Measurements from ENCODE around the gene ASXL3. TPM values are rescaled to one million over a fixed set of nuclear protein-coding genes. Genes with fewer than 3 reads are reported as not detected.

ASXL3 gene
- total RNA-seq, 1 experiment from 2014 or later: 1.2 TPM

DNA sequence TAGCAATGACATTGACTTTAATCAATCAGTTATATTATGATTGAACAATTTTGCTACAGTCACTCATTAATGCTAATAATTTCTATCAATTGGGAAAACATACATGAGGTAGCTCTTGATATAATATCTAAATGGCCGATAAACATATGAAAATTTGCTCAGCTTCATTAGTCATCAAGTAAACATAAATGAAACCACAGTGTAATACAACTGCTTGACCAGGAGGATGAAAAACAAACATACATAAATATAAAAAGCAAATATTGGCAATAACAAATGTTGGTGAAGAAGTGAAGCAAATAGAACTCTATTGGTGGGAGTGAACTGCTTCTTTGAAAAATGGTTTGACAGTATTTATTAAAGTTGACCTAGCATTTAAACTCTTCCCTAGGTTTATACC lies 130.9 kb downstream of the ASXL3 start:
- Histone ChIP-seq H3K4me3 (ENCODE audit: low read depth, low read length) (no peak overlapping the region), H3K36me3 (ENCODE audit: control insufficient read depth, insufficient read depth, low read length) (no peaks in the 10 kb centered on the region), H3K27me3 (replicated peaks; ENCODE audit: control insufficient read depth, insufficient read depth, low read length) (no peaks in the 10 kb centered on the region), H3K4me1 (no peaks in the 10 kb centered on the region), H3K9me3 (no peaks in the 10 kb centered on the region)
- Mint-ChIP-seq H3K4me1 (ENCODE audit: low read depth, unreplicated experiment) (no peaks in the 10 kb centered on the region), H3K27ac (ENCODE audit: unreplicated experiment) (no peak overlapping the region), H3K27me3 (ENCODE audit: insufficient read depth, unreplicated experiment) (no peaks in the 10 kb centered on the region), H3K4me3 (ENCODE audit: unreplicated experiment) (no peak overlapping the region), H3K9me3 (ENCODE audit: unreplicated experiment) (no peaks in the 10 kb centered on the region), H3K36me3 (ENCODE audit: insufficient read depth, unreplicated experiment) (no peaks in the 10 kb centered on the region)
- BruUV-seq (replicated peaks): no TSS peak
- TF ChIP-seq CTCF (IDR thresholded peaks at IDR 0.05; ENCODE audit: insufficient read depth in 1 of 2, low read depth in 1 of 2, low read length in 1 of 2, severe bottlenecking in 1 of 2, unreplicated experiment in 1 of 2): no peak
- CTCF ChIA-PET: no interaction called here
- POLR2A ChIA-PET: no interaction called here
- intact Hi-C loops (cut with micrococcal nuclease; ENCODE audit: unreplicated experiment): no loop called here
- no peak for DNase-seq

GRCh38 chr18:33710269-33710668 lies 132.2 kb downstream of the ASXL3 start:
- no peak for DNase-seq
- Mint-ChIP-seq H3K36me3 (ENCODE audit: insufficient read depth, unreplicated experiment) (no peaks in the 10 kb centered on the region), H3K27ac (ENCODE audit: unreplicated experiment) (no peak overlapping the region), H3K4me3 (ENCODE audit: unreplicated experiment) (no peak overlapping the region), H3K9me3 (ENCODE audit: unreplicated experiment) (no peaks in the 10 kb centered on the region), H3K4me1 (ENCODE audit: low read depth, unreplicated experiment) (no peaks in the 10 kb centered on the region), H3K27me3 (ENCODE audit: insufficient read depth, unreplicated experiment) (peaks cover 4% of the 10 kb centered on the region)
- POLR2A ChIA-PET: no interaction called here
- Histone ChIP-seq H3K4me3 (ENCODE audit: low read depth, low read length) (no peak overlapping the region), H3K36me3 (ENCODE audit: control insufficient read depth, insufficient read depth, low read length) (no peaks in the 10 kb centered on the region), H3K4me1 (no peaks in the 10 kb centered on the region), H3K27me3 (replicated peaks; ENCODE audit: control insufficient read depth, insufficient read depth, low read length) (no peaks in the 10 kb centered on the region), H3K9me3 (no peaks in the 10 kb centered on the region)
- BruUV-seq (replicated peaks): no TSS peak
- no peak for TF ChIP-seq CTCF (IDR thresholded peaks at IDR 0.05; ENCODE audit: insufficient read depth in 1 of 2, low read depth in 1 of 2, low read length in 1 of 2, severe bottlenecking in 1 of 2, unreplicated experiment in 1 of 2)
- intact Hi-C loops (cut with micrococcal nuclease; ENCODE audit: unreplicated experiment): no loop called here
- CTCF ChIA-PET: no interaction called here

DNA sequence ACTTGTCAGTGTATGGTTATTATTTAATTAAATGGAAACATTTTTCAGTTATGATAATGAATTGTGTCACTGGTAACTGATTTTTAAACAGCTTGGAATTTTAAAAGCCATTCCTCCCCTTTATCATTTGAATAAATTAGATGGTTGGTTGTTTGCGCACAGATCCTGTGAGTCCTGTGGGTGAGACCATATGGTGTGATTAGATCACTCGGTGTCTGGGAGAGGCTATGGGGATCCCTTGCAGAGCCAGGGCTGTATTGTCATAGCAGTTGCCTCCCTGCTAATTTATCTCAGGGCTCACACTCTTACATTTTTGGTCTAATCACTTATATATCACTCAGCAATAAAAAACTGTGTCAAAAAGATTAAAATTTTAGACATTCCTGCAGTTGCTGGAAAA lies 133.5 kb downstream of the ASXL3 start:
- intact Hi-C loops (cut with micrococcal nuclease; ENCODE audit: unreplicated experiment): no loop called here
- peaks cover 4% of the 10 kb centered on the region for H3K27me3 Mint-ChIP-seq (ENCODE audit: insufficient read depth, unreplicated experiment)
- no peak overlapping the region for H3K27ac Mint-ChIP-seq (ENCODE audit: unreplicated experiment)
- ChIA-PET POLR2A (no interaction called here), CTCF (no interaction called here)
- no peak for TF ChIP-seq CTCF (IDR thresholded peaks at IDR 0.05; ENCODE audit: insufficient read depth in 1 of 2, low read depth in 1 of 2, low read length in 1 of 2, severe bottlenecking in 1 of 2, unreplicated experiment in 1 of 2)
- H3K27me3 ChIP-seq (replicated peaks; ENCODE audit: control insufficient read depth, insufficient read depth, low read length): no peaks in the 10 kb centered on the region
- no peak overlapping the region for H3K4me3 ChIP-seq (ENCODE audit: low read depth, low read length)
- no TSS peak for BruUV-seq (replicated peaks)
- H3K36me3 Mint-ChIP-seq (ENCODE audit: insufficient read depth, unreplicated experiment): no peaks in the 10 kb centered on the region
- H3K4me1 Mint-ChIP-seq (ENCODE audit: low read depth, unreplicated experiment): no peaks in the 10 kb centered on the region
- no peaks in the 10 kb centered on the region for H3K9me3 Mint-ChIP-seq (ENCODE audit: unreplicated experiment)
- DNase-seq: no peak
- no peaks in the 10 kb centered on the region for H3K36me3 ChIP-seq (ENCODE audit: control insufficient read depth, insufficient read depth, low read length)
- no peaks in the 10 kb centered on the region for H3K9me3 ChIP-seq
- no peaks in the 10 kb centered on the region for H3K4me1 ChIP-seq
- H3K4me3 Mint-ChIP-seq (ENCODE audit: unreplicated experiment): no peak overlapping the region

Measured in Caco-2 (cell line).